GM18951 (cell line): Measurements from ENCODE around the gene SHCBP1.
"Not testable (repeated sequence)": the region's sequence is repeated elsewhere in the genome, so short reads cannot be mapped to it uniquely, and the experiment has no call there.

Experiments
- POLR2A ChIP-seq: IDR thresholded peaks from 4 replicates; pipeline ENCODE4 v1.6.1; 2011; ENCODE audit warnings: mild to moderate bottlenecking; ENCODE audit not compliant: insufficient read length, insufficient read depth; ENCODE audit errors: extremely low read depth
- in situ Hi-C: fragments of 300-500 bp; cut with MboI; formaldehyde crosslinking; loops from one replicate; pipeline ENCODE4 v1.12.0; 2022; ENCODE audit warnings: low sequenced_read_pairs, mixed read lengths, inconsistent platforms; ENCODE audit not compliant: unreplicated experiment

SHCBP1 gene

GRCh38 chr16:46621006-46621933, at the start of gene SHCBP1:
SHCBP1 (minus strand) TSS chr16:46621379; CDS start chr16:46621359, 20 bp downstream.
- in situ Hi-C loops: no loop called here
- peak; percentile 87 for TF ChIP-seq POLR2A

GRCh38 chr16:46662123-46662522, 40.9 kb upstream of the SHCBP1 start:
- in situ Hi-C loops: no loop called here

DNA sequence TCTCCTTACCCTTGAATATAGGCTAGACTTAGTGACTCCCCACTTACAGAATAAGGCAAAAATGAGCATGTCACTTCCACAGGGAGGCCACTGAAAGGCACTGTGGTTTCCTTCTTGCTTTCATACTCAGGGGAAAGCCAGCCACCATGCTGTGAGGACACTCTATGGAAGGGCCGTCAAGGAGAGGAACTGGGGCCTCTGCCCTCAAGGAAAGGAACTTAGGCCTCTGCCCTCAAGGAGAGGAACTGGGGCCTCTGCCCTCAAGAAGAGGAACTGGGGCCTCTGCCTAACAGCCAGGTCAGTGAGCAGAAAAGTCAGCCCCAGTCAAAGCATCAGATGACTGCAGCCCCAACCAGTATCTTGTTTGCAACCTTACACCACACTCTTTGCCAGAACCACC, 37.7 kb upstream of the SHCBP1 start:
- in situ Hi-C loops: no loop called here
- no peak for TF ChIP-seq POLR2A

More at GRCh38 chr16:46662123-46662522, 40.9 kb upstream of the SHCBP1 start:
- no peak for TF ChIP-seq POLR2A

DNA sequence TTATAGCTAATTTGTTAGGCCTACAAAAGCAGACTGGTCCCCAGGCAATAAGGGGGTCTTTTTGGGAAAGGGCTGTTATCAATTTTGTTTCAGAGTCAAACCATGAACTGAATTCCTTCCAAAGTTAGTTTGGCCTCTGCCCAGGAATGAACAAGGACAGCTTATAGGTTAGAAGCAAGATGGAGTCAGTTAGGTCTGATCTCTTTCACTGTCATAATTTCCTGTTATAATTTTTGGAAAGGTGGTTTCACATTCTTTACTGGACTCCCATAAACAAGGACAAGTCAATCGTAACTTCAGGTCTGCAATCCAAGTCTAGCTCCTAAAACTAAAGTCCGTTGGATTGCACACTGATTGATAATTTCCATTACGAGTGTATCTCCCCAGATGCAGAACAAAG, 30.1 kb upstream of the SHCBP1 start:
- no peak for TF ChIP-seq POLR2A
- in situ Hi-C loops: no loop called here

- no peak for TF ChIP-seq POLR2A
- in situ Hi-C loops: no loop called here
Observed at GRCh38 chr16:46650254-46650623, 29.1 kb upstream of the SHCBP1 start.

DNA sequence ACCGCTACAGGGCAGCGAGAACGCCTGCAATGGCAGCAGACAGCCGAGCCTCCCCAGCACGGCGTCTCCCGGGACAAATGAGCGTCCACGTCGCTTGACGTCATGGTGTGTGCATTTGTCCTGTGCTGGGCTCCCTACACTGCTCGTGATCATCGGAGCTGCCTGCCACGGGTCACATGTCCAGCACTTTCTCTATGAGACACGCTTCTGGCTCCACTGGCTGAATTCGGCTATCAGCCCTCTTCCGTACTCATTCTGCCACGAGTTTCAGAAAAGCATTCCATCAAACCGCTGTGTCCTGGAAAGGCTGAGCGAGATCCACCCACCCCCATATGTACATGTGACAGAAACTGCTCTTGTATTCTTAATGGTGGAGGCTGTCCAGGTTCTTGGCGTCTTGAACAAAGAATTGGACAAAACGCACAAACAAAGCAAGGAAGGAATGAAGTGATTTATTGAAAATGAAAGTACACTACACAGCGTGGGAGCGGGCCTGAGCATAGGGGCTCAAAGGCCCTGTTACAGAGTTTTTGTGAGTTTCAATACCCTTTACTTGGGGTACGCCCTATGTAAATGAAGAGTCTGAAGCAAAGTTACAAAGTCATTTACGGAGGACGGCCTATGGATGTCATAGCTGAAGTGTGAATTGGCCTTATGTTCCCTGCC, 28.5 kb upstream of the SHCBP1 start:
- TF ChIP-seq POLR2A: no peak
- in situ Hi-C loops: no loop called here

GRCh38 chr16:46648656-46649055, 27.5 kb upstream of the SHCBP1 start:
- TF ChIP-seq POLR2A: no peak

DNA sequence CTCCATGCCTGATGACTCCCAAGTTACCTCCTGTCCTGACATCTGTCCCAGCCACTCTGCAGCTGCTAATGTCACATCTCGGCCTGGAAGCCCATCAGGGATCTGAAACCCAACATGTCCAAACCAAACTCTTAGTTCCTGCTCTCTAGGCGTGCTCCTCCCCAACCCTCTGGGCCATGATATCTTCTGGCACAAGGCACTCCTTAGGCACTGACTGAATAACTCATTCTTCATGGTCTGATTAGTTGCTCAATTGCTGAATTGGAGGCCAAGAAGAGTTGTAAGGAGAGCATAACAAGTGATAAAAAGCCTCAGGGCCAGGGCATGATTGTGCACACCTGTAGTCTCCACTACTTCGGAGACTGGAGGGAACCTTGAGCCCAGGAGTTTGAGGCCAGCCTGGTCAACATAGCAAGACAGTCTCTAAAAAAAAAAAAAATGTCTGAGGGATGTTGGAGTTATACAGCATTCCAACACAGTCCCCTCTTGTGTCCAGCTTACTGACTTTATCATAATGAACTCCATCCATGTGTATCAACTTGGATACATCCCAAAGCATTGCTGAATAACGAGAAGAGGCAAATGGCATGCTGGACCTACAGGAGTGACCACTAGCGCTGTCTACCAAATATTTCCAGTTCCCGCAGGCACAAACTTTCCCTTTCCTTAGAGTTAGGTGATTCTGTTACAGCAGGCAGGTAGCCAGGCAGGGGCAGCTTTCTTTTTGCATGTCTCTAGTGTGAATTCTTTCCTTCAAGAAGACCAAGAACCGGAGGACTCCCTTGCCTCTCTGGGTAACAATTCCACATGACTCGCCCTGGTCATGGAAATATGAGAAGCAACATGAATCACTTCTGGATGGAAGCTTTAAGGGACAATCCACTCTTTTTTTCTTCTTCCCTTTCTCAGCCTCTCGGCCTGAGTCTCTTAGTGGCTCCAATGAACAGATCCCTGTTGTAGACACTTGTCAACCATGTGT, 18.1 kb upstream of the SHCBP1 start:
- no peak for TF ChIP-seq POLR2A

More at GRCh38 chr16:46648656-46649055, 27.5 kb upstream of the SHCBP1 start:
- in situ Hi-C loops: no loop called here

GRCh38 chr16:46632778-46633733, 11.9 kb upstream of the SHCBP1 start:
- TF ChIP-seq POLR2A: no peak
- in situ Hi-C loops: no loop called here

More for the DNA sequence above, 18.1 kb upstream of the SHCBP1 start:
- in situ Hi-C loops: no loop called here

- TF ChIP-seq POLR2A: no peak
- in situ Hi-C loops: no loop called here
Observed at GRCh38 chr16:46629331-46630219, 8.4 kb upstream of the SHCBP1 start.

DNA sequence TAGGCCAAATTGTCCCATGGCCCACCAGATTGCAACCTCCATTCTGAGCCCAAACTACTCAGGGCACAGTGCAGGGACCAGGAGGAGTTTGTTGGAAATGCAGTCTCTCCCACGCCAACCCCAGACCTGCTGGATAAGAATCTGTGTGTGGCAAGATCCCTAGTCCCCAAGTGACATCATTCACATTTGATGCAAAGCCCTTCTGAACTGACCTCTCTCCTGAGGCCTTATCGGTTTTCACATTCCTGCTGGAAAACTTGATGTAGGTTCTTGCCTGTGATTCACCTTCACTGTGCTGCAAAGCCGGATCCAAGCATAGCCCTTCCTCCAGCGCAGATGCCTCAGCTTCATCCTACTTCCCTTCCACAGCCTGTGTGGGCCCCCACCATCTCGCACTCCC, 6.6 kb upstream of the SHCBP1 start:
- no peak for TF ChIP-seq POLR2A
- in situ Hi-C loops: no loop called here

DNA sequence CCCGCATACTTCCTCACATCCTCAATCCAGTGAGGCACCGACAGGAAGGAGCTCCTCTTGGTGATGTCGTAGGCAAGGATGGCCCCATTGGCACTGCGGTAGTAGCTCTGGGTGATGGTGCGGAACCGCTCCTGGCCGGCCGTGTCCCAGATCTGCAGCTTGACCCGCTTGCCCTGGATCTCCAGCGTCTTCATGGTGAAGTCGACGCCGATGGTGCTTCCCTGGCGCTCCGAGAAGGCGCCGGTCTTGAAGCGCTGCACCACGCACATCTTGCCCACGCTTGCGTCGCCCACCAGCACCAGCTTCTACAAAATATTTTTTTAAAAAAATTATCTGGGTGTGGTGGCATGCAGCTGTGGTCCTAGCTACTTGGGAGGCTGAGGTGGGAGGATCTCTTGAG, 5.5 kb upstream of the SHCBP1 start:
- in situ Hi-C loops: not testable (repeated sequence)

GRCh38 chr16:46624862-46625261, 3.7 kb upstream of the SHCBP1 start:
- in situ Hi-C loops: not testable (repeated sequence)

DNA sequence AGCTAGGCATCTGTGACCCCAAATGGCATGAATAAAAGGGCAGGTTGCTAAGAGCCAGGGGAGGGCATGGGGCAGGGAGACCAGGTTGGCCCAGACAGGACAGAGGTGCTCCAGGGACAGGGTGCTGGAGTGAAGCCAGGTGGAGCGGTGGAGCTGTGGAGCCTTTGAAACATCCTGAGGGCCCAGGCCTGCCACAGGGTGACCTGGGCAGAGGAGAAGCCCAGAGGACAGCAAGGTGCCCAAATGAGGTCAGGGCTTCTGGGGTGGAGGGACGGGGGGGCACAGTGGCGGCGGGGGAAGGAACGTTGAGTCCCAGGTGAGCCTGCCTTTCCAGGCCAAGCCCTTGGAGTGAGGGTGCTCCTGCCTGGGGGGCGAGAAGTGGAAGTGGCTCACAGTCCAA, 2.5 kb upstream of the SHCBP1 start:
- in situ Hi-C loops: not testable (repeated sequence)

DNA sequence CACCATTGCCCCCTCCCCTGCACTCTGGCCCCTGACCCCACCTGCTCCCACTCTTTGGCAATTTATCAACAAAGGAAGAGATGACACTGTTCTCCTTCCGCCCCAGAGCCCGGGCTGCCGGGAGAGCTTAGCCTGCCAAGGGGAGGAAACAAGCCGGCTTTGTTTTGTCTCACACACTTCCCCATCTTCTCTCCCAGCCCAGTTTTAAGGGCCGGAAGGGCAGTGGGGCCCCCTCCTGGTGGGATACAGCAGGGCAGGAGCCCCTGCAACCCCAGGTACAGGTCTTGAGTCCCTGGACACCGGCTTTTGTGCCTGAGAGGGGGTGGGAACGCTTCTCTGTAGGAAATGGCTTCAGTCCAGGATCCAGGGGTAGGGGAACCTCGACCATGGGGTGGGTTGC, 2.1 kb upstream of the SHCBP1 start:
- in situ Hi-C loops: not testable (repeated sequence)
